DOHH2 (cell line): Measurements from ENCODE around the gene FOXP4.

Experiments used
- H3F3A ChIP-seq: fragments of 200-600 bp; sonication (generic), shearing (Covaris generic); 2 replicates; pipeline ENCODE4 v1.6.0; 2016; ENCODE audit warnings: antibody characterized with exemption, mild to moderate bottlenecking; ENCODE audit not compliant: control insufficient read depth, insufficient read depth
- H3K27ac ChIP-seq: fragments of 200-600 bp; sonication (generic); 2 replicates; pipeline ENCODE4 v1.5.1; 2014; ENCODE audit warnings: low read depth, mild to moderate bottlenecking, low read length, moderate library complexity
- H3K27me3 ChIP-seq: fragments of 200-600 bp; sonication (generic); 2 replicates; pipeline ENCODE4 v1.6.1; 2014; ENCODE audit warnings: mild to moderate bottlenecking, low read length, mixed read lengths; ENCODE audit not compliant: control insufficient read depth
- H3K36me3 ChIP-seq: fragments of 200-600 bp; sonication (generic); 2 replicates; pipeline ENCODE4 v1.6.1; 2014; ENCODE audit warnings: mild to moderate bottlenecking, low read length, moderate library complexity, mixed read lengths; ENCODE audit not compliant: control insufficient read depth
- H3K4me1 ChIP-seq: fragments of 200-600 bp; sonication (generic); 2 replicates; pipeline ENCODE4 v1.6.1; 2014; ENCODE audit warnings: mild to moderate bottlenecking, low read length, mixed read lengths; ENCODE audit not compliant: control insufficient read depth
- H3K4me2 ChIP-seq: fragments of 200-600 bp; sonication (generic); 2 replicates; pipeline ENCODE4 v1.6.0; 2014; ENCODE audit warnings: mild to moderate bottlenecking, low read length, moderate library complexity
- H3K4me3 ChIP-seq: fragments of 200-600 bp; sonication (generic); 2 replicates; pipeline ENCODE4 v1.5.1; 2014; ENCODE audit warnings: mild to moderate bottlenecking, low read length, mixed read lengths
- H3K79me2 ChIP-seq: fragments of 200-600 bp; sonication (generic); 2 replicates; pipeline ENCODE4 v1.6.1; 2014; ENCODE audit warnings: mild to moderate bottlenecking, low read length, mixed read lengths; ENCODE audit not compliant: control insufficient read depth
- H3K9me2 ChIP-seq: fragments of 200-600 bp; sonication (generic); replicated peaks from 2 replicates; pipeline ENCODE4 v1.6.1; 2014; ENCODE audit warnings: mild to moderate bottlenecking, low read length, mixed read lengths; ENCODE audit not compliant: control insufficient read depth
- H3K9me3 ChIP-seq: fragments of 200-600 bp; sonication (generic); 2 replicates; pipeline ENCODE4 v1.6.1; 2014; ENCODE audit warnings: antibody characterized with exemption, low read length, mixed read lengths; ENCODE audit not compliant: control insufficient read depth, insufficient read depth
- H4K20me1 ChIP-seq: fragments of 200-600 bp; sonication (generic); 2 replicates; pipeline ENCODE4 v1.6.0; 2014; ENCODE audit warnings: low read depth, mild to moderate bottlenecking, antibody characterized with exemption, low read length, moderate library complexity; ENCODE audit not compliant: control insufficient read depth, insufficient read depth
- CTCF ChIP-seq: fragments of 200-600 bp; sonication (generic); IDR thresholded peaks from one replicate; pipeline ENCODE4 v1.5.1; 2014; ENCODE audit warnings: antibody characterized with exemption, mild to moderate bottlenecking, low read depth, low read length; ENCODE audit not compliant: poor library complexity, severe bottlenecking
- EZH2phosphoT487 ChIP-seq: fragments of 200-600 bp; sonication (generic); IDR thresholded peaks from 2 replicates; pipeline ENCODE4 v1.6.1; 2017; ENCODE audit warnings: borderline replicate concordance, mild to moderate bottlenecking, antibody characterized with exemption, low read length, moderate library complexity, mixed read lengths

Gene FOXP4

GRCh38 chr6:41555326-41556300, 9.4 kb downstream of the FOXP4 start:
- H3K4me1 ChIP-seq, result peaks cover 11% of the 10 kb centered on the region
- H3K27ac ChIP-seq, result no peak overlapping the region
- no peaks in the 10 kb centered on the region for H4K20me1 ChIP-seq
- H3K79me2 ChIP-seq, result peaks cover 19% of the 10 kb centered on the region
- no peaks in the 10 kb centered on the region for H3F3A ChIP-seq
- H3K27me3 ChIP-seq, result no peaks in the 10 kb centered on the region
- H3K9me3 ChIP-seq, result no peaks in the 10 kb centered on the region
- TF ChIP-seq CTCF (no peak), EZH2phosphoT487 (no peak)
- no peak overlapping the region for H3K4me3 ChIP-seq
- H3K4me2 ChIP-seq, result no peak overlapping the region
- peaks cover 9% of the 10 kb centered on the region; the same call in 1 of the 2 replicates for H3K36me3 ChIP-seq
- H3K9me2 ChIP-seq, result no peaks in the 10 kb centered on the region

- Histone ChIP-seq H3K4me3 (no peak overlapping the region), H3K9me2 (no peaks in the 10 kb centered on the region), H3K9me3 (no peaks in the 10 kb centered on the region), H3K4me1 (peaks cover 27% of the 10 kb centered on the region), H4K20me1 (0 out of 2 replicates have a peak, but pooled peaks cover 12% of the 10 kb centered on the region), H3K4me2 (no peak overlapping the region), H3K27me3 (no peaks in the 10 kb centered on the region), H3K79me2 (peaks cover 20% of the 10 kb centered on the region), H3K36me3 (peaks cover under 1% of the 10 kb centered on the region; the same call in 1 of the 2 replicates), H3K27ac (no peak overlapping the region), H3F3A (no peaks in the 10 kb centered on the region)
- no peak for TF ChIP-seq EZH2phosphoT487
- no peak for TF ChIP-seq CTCF
Observed at GRCh38 chr6:41557335-41557734, 11.2 kb downstream of the FOXP4 start.

- H3K27me3 ChIP-seq, result no peaks in the 10 kb centered on the region
- no peaks in the 10 kb centered on the region for H3K9me2 ChIP-seq
- no peak overlapping the region for H3K4me2 ChIP-seq
- 0 out of 2 replicates have a peak, but pooled peaks cover 16% of the 10 kb centered on the region for H4K20me1 ChIP-seq
- H3K9me3 ChIP-seq, result no peaks in the 10 kb centered on the region
- TF ChIP-seq EZH2phosphoT487, result no peak
- TF ChIP-seq CTCF, result no peak
- no peak overlapping the region for H3K4me3 ChIP-seq
- H3K36me3 ChIP-seq, result no peaks in the 10 kb centered on the region
- peaks cover 20% of the 10 kb centered on the region for H3K79me2 ChIP-seq
- no peaks in the 10 kb centered on the region for H3F3A ChIP-seq
- H3K4me1 ChIP-seq, result peaks cover 28% of the 10 kb centered on the region
- H3K27ac ChIP-seq, result no peak overlapping the region
Observed at GRCh38 chr6:41558033-41558807, 12.0 kb downstream of the FOXP4 start.
